Measurements from ENCODE around the gene PCNT. TPM values are rescaled to one million over a fixed set of nuclear protein-coding genes. Genes with fewer than 3 reads are reported as not detected.
"Not testable (repeated sequence)": the region's sequence is repeated elsewhere in the genome, so short reads cannot be mapped to it uniquely, and the experiment has no call there.

Gene PCNT
- total RNA-seq, 3 donors from 2014 or later = 25.2 to 31.0 (median 28.5) TPM

DNA sequence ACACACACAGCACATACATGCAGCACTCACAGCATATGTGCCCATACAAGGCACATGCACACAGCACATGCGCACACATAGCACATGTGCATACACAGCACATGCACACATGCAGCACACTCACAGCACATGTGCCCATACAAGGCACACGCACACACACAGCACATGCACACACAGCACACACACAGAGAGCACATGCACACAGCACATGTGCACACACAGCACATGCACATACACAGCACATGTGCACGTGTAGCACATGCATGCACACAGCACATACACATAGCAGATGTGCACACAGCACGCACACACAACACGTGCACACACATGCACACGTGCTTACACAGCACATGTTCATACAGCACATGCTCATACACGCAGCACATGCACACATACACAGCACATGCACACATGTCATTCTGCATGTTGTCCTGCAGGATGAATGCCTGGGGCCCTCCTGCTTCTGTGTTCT, 48.1 kb downstream of the PCNT start:
- Histone ChIP-seq H3K9me3 (no peaks in the 10 kb centered on the region), H3K4me3 (no peak overlapping the region), H3K4me1 (no peaks in the 10 kb centered on the region), H3K27ac (no peak overlapping the region), H3K27me3 (no peaks in the 10 kb centered on the region), H3K36me3 (no peaks in the 10 kb centered on the region)
- DNase-seq (ENCODE audit: low spot score in 2 of 2) = no peak
- TF ChIP-seq POLR2A (IDR thresholded peaks at IDR 0.05) = no peak
- TF ChIP-seq, protein P1, sequence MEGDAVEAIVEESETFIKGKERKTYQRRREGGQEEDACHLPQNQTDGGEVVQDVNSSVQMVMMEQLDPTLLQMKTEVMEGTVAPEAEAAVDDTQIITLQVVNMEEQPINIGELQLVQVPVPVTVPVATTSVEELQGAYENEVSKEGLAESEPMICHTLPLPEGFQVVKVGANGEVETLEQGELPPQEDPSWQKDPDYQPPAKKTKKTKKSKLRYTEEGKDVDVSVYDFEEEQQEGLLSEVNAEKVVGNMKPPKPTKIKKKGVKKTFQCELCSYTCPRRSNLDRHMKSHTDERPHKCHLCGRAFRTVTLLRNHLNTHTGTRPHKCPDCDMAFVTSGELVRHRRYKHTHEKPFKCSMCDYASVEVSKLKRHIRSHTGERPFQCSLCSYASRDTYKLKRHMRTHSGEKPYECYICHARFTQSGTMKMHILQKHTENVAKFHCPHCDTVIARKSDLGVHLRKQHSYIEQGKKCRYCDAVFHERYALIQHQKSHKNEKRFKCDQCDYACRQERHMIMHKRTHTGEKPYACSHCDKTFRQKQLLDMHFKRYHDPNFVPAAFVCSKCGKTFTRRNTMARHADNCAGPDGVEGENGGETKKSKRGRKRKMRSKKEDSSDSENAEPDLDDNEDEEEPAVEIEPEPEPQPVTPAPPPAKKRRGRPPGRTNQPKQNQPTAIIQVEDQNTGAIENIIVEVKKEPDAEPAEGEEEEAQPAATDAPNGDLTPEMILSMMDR (IDR thresholded peaks at IDR 0.05) = no peak
- TF ChIP-seq POLR2AphosphoS5 (IDR thresholded peaks at IDR 0.05) = no peak
- intact Hi-C loops (cut with DNase I; ENCODE audit: low total_unique reads) = no loop called here

- H3K36me3 ChIP-seq; intact Hi-C loops (cut with DNase I; ENCODE audit: low total_unique reads); DNase-seq (ENCODE audit: low spot score in 2 of 2); H3K9me3 ChIP-seq; H3K4me3 ChIP-seq; H3K27ac ChIP-seq; H3K27me3 ChIP-seq; H3K4me1 ChIP-seq: not testable (repeated sequence)
These were observed 49.0 kb downstream of the PCNT start for GRCh38 chr21:46372947-46373346.

DNA sequence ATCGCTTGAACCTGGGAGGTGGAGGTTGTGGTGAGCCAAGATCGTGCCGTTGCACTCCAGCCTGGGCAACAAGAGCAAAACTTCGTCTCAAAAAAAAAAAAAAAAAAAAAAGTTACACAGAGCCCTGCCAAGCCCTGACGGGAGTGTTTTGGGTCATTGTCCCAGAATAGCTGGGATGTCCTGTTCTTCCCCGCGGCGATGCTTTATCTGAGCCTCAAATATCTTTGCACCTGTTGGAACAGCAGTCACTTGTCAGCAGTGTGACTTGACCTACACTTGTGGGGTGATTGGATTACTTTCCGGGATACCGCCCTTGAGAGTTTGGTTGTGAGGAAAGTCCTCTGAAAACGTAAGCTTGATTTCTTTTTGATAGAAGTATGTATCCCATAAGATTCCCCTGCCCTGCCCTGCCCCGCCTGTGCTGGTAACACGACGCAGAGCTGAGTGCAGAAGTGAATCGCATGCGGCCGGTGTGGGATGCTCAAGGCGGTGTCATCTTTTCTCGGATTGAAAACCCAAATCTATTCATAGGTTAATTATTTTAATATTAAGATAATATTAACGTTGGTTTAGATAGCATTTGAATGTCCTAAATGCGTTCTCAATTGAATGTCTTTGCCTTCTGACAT, 50.9 kb downstream of the PCNT start:
- Histone ChIP-seq H3K36me3 (no peaks in the 10 kb centered on the region), H3K27ac (no peak overlapping the region), H3K4me1 (no peaks in the 10 kb centered on the region), H3K9me3 (no peaks in the 10 kb centered on the region), H3K27me3 (no peaks in the 10 kb centered on the region), H3K4me3 (no peak overlapping the region)
- TF ChIP-seq, protein P1 (IDR thresholded peaks at IDR 0.05) = no peak
- TF ChIP-seq POLR2AphosphoS5 (IDR thresholded peaks at IDR 0.05) (no peak), POLR2A (IDR thresholded peaks at IDR 0.05) (no peak)
- DNase-seq (ENCODE audit: low spot score in 2 of 2) = no peak
- intact Hi-C loops (cut with DNase I; ENCODE audit: low total_unique reads) = no loop called here

GRCh38 chr21:46375560-46376230, 51.7 kb downstream of the PCNT start:
- H3K4me1 ChIP-seq = no peaks in the 10 kb centered on the region
- H3K4me3 ChIP-seq = no peak overlapping the region
- no peaks in the 10 kb centered on the region for H3K36me3 ChIP-seq
- intact Hi-C loops (cut with DNase I; ENCODE audit: low total_unique reads) = no loop called here
- DNase-seq (ENCODE audit: low spot score in 2 of 2) = no peak
- no peaks in the 10 kb centered on the region for H3K9me3 ChIP-seq
- H3K27ac ChIP-seq = no peak overlapping the region
- TF ChIP-seq POLR2AphosphoS5 (IDR thresholded peaks at IDR 0.05) (no peak), POLR2A (IDR thresholded peaks at IDR 0.05) (no peak)
- TF ChIP-seq, protein P1 (IDR thresholded peaks at IDR 0.05) = no peak
- no peaks in the 10 kb centered on the region for H3K27me3 ChIP-seq

- DNase-seq (ENCODE audit: low spot score in 2 of 2) = no peak
- TF ChIP-seq, protein P1 (IDR thresholded peaks at IDR 0.05) = no peak
- Histone ChIP-seq H3K27ac (no peak overlapping the region), H3K9me3 (no peaks in the 10 kb centered on the region), H3K36me3 (no peaks in the 10 kb centered on the region), H3K27me3 (no peaks in the 10 kb centered on the region), H3K4me3 (no peak overlapping the region), H3K4me1 (no peaks in the 10 kb centered on the region)
- intact Hi-C loops (cut with DNase I; ENCODE audit: low total_unique reads) = no loop called here
These were observed 52.3 kb downstream of the PCNT start for GRCh38 chr21:46376231-46376628.

All from breast epithelium (tissue), 4 donors.